Measurements from ENCODE around the gene PDX1.
"Not testable (repeated sequence)": the region's sequence is repeated elsewhere in the genome, so short reads cannot be mapped to it uniquely, and the experiment has no call there.

PDX1 gene

GRCh38 chr13:27956576-27957300 lies 36.9 kb downstream of the PDX1 start:
- DNase-seq (ENCODE audit: low read depth, low spot score): no peak

- DNase-seq (ENCODE audit: low read depth, low spot score): no peak
Measured at GRCh38 chr13:27959976-27960361, 40.2 kb downstream of the PDX1 start.

DNA sequence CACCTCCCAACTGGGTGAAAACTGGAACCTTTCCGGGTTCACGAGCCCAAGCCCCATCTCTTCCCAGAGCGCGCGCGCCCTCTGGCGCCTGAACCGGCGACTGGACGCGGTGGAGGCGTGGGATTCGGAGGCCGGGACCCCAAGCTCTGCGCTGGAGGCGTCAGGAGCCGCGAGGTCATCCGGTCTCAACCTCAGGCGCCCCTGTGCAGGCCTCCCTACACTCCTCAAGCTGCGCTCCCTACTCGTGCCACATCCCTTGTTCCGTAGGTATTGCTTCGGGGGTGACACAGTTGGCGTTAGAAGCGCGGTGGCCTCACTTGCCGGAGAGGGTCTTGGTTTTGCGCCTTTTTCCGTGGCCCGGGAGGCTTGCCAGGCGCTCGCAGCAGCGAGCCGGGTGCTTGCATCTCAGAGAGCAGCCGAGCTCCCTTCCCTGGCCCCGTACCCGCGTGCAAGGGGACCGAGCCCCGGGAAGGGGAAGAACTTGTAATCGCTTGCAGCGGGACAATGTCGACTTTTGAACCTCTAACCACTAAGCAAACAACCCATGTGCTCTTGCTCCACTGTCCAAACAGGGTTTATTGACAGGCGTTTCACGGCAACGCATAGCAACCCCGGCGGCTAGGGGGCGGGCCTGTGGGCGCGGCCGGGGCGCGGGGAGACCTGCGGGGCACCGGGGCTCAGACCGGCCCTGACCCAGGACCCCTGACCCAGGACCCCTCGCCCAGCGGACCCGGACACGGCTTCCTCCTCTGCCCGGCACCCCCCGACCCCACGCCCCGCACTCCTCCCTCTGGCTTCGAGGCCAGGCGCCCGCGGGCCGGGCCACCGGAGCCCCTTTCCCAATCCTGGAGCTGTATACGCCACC lies 40.8 kb downstream of the PDX1 start:
- DNase-seq (ENCODE audit: low read depth, low spot score): no peak

- DNase-seq (ENCODE audit: low read depth, low spot score): no peak
Measured at GRCh38 chr13:27961227-27962085, 41.7 kb downstream of the PDX1 start.

DNA sequence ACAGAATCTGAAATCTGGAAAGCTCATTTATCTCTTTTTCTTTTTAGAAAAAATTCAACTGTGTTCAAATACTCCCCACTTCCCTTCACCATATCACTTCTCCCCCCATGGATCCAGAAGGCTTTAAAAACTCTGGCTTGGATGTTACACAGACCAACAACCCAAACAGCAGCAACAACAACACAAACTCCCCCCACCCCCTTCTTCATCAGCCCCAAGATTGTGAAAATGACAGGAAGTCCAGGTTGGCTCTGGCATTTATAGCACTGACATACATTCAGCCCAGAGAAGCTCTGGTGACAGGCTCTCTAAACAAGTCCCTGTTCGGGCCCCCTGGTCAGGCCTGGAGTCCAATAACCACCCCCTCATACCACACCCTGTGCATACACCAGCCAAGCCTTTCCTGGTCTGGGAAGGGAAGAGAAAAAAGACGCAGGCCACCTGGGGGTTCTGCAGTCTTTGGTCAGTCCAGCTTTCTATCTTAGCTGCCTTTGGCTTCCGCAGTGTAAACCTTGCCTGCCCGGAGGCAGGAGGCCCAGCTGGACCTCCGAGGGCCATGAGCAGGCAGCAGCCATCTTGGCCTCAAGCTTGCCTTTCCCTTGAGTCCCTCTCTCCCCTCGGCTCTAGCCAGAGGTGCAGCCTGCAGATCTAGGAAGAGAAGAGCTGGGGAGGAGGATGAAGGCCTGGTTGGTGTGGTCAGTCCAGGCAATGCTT lies 42.5 kb downstream of the PDX1 start:
- no peak for DNase-seq (ENCODE audit: low read depth, low spot score)

DNA sequence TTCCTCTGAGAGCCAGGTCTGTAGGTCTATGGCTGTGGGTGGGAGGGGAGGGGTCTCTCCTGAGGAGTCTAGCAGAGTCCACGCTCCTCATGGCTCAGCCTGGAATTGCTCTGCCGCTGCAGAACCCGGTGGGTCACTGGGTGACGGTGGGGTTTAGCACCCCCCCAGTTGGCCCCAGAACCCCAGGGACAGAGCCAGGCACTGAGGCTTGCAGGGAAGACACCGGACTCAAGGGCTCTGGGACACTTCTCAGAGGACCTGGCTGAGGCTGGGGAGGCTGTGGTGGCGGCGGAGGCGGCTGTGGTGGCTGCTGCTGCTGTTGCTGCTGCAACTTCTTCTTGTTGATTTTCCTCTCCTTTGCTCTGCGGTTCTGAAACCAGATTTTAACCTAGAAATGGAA lies 43.2 kb downstream of the PDX1 start:
- DNase-seq (ENCODE audit: low read depth, low spot score): no peak

- no peak for DNase-seq (ENCODE audit: low read depth, low spot score)
Measured at GRCh38 chr13:27963491-27963890, 43.7 kb downstream of the PDX1 start.

GRCh38 chr13:27964206-27964605 lies 44.4 kb downstream of the PDX1 start:
- DNase-seq (ENCODE audit: low read depth, low spot score): not testable (repeated sequence)

- no peak for DNase-seq (ENCODE audit: low read depth, low spot score)
Measured at GRCh38 chr13:27964741-27965323, 45.0 kb downstream of the PDX1 start.

- DNase-seq (ENCODE audit: low read depth, low spot score): no peak
Measured at GRCh38 chr13:27965343-27965739, 45.5 kb downstream of the PDX1 start.

DNA sequence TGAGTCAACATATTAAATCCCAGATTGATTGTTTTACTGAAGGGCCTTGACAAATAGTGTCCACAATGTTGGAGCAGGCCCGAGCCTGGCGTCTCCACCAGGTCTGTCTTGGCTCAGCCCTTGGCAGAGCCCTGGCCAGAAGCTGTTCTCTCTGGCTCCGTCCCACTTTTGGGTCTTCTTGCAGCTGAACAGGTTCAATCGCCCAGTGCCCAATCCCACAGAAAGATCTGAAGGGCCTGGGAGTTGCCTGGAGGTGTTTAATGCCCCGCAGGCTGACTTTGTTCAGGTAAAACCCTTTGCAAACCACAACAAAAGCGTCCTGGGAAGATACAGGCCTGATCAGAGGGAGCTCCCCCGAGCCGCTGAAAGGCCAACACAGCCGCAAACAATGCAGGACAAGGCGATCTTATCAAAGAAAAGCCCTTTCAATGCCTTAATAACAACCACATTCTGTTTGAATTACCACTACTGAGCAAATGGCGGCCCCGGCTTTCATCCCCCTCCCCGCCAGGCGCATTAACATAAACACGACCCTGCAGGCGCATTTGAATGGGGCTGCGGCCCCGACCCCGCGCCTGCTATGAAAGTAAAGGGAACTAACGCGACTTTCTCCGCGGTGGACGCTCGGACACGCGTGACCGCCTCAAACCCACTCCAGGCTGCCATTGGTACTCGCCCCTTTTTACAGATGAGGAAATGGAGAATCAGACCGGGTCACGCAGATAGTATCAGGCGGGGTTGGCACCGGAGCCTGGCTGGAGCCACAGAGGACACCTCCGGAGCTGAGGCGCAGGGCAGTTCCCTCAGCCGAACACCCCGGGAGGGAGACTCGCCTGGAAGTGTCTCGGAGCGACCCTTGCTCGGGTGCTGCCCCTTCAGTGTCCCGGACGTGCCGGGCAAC lies 46.2 kb downstream of the PDX1 start:
- no peak for DNase-seq (ENCODE audit: low read depth, low spot score)

DNA sequence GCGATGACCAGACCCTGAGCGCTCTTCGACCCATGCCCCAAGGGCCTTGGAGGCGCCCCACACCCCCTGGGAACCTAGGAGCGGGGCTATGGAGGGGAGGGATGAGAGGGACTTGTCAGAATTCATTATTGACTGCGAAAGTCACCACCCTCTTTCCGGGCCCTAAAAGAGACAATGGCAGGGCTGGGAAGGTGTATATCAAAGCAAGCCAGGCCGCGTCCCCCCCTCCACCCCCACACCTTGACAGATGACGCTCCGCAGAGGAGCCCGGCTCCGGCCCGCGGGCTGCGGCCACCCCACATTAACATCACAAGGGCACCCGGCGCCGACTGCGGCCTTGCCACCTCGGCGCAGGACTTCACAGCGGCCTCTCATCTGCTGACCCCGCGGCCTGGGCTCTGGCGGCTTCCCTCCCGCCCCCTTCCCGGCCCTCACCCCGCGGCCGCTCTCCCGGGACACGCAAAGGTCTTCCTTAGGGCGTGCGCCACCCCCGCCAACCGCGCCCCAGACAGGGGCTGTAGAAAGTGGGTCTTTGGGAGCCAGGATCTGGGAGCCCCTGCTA lies 46.9 kb downstream of the PDX1 start:
- DNase-seq (ENCODE audit: low read depth, low spot score): no peak

DNA sequence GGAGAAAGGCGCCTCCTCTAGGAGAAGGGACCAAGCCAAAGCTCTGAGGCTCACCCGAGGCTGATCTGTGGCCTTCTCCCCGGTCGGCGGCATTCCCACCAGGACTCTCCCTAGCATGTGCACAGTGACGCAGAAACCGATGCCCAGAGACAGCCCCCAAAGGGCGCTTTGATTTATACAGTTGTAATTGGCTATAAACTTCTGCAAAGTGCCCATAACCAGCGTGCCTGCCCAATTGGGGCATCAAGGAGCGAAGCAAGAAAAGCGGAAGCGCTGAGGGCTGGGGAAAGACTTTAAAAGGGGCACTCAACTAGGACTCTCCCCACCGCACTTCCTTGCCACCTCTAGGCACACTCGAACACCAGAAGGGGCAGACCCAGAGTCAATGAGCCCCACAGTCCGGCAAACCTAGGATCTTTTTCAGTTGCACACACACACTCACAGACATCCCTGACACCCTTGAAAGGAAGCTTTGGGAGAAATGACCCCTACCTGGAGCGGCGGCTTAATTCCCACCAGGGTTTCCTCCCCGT lies 47.5 kb downstream of the PDX1 start:
- no peak for DNase-seq (ENCODE audit: low read depth, low spot score)

DNA sequence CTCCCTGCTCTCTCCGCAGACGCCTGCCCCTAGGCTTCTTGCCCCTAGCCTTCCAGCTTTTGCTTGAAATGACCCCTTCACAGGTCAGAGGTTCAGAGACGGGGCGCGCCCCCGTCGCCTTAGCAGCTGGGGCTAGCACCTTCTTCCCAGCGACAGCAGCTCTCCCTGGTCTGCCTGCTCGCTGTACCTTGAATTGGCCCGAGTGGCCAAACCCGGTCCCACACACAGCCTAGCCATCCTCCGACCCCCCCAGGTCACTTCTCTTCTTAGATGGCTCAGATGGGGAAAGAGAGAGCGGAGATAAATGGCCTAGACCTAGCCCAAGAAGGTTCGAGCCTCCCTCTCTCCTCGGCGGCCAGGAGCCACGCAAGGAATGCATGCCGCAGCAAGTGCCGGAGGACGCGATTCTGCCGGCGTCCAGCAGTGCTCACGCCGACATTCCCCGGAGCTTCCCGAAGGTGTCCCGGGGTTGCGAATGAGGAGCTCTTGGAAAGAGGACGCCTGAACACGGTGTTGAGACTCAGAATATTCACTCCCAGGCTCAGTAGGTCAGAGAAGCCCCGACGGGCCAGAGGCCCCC lies 48.0 kb downstream of the PDX1 start:
- DNase-seq (ENCODE audit: low read depth, low spot score): no peak

DNA sequence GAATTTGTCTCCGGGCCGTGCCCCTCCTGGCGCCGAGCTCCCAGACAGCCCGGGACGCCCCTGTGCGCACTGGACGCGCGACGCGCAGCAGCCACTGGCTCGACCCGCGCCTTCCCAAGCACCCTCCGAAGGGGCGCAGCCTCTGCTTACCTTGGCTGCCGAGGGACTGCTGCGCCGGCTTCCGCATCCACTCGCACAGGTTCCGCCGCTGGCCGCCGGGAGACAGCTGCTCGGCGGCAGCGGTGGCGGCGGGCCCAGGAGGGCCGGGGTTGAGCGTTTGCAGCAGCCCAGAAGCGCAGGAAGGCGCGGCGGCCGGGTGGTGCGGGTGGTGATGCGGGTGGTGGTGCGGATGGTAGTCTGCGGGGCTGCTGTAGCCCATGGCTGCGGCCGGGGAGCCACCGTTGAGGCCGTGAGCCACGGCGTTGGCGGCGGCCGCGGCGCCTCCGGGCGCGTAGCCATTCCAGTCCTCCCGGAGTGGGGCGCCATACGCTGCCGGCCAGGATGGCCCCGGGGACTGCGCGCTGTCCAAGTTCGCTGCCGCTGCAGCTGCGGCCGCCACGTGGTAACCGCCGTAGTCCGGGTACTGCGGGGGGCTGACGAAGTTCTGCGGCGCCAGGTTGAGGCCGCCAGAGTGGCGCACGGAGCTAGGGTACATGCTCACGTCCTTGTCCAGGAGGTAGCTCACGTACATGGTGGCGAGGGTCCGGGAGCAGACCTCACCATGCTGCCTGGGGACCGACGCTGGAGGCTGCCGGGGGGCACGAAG lies 48.7 kb downstream of the PDX1 start:
- no peak for DNase-seq (ENCODE audit: low read depth, low spot score)

- no peak for DNase-seq (ENCODE audit: low read depth, low spot score)
Measured at GRCh38 chr13:27969082-27969865, 49.5 kb downstream of the PDX1 start, which contains the start of gene CDX2. Gene CDX2 (minus strand): TSS chr13:27969315. CDS start chr13:27969006, 309 bp downstream.

GRCh38 chr13:27969866-27970229 lies 50.0 kb downstream of the PDX1 start:
- no peak for DNase-seq (ENCODE audit: low read depth, low spot score)
